ENCODE data around the gene PWP2. TPM values are rescaled to one million over a fixed set of nuclear protein-coding genes. Genes with fewer than 3 reads are reported as not detected.

The PWP2 gene
- total RNA-seq, 6 donors from 2014 or later: 2.0 to 15.7 (median 3.1) TPM

DNA sequence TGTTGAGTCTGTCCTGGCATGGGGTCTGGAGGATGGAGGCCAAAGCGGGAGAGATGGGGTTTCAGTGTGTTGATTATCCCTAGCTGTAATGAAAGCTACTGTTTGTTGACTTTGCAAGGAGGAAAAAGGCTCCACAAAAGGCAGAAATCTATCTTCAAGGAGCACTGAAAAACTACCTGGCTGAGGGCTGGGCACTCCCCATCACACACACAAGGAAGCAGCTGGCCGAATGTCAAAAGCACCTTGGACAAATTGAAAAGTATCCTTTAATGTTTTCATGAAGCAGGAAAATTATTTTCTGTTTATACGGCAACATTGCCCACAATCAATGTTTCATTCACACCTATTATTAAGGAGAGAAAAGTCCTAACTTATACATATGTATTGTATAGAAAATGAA is 27.8 kb upstream of the PWP2 start:
- Histone ChIP-seq H3K9me3 (no peaks in the 10 kb centered on the region), H3K27me3 (no peaks in the 10 kb centered on the region), H3K27ac (no peak overlapping the region), H3K4me3 (no peak overlapping the region), H3K36me3 (peaks cover 4 to 96% (median 68%) of the 10 kb centered on the region in 4 donors), H3K4me1 (peaks cover 11 to 22% (median 17%) of the 10 kb centered on the region in 4 donors)
- WGBS, 2 donors: 90 to 91% methylated on average over 3 of the region's 3 CpGs
- DNase-seq: no peak
- no peak for ATAC-seq (ENCODE audit: low FRiP score in 2 of 2)
- TF ChIP-seq, protein P1, sequence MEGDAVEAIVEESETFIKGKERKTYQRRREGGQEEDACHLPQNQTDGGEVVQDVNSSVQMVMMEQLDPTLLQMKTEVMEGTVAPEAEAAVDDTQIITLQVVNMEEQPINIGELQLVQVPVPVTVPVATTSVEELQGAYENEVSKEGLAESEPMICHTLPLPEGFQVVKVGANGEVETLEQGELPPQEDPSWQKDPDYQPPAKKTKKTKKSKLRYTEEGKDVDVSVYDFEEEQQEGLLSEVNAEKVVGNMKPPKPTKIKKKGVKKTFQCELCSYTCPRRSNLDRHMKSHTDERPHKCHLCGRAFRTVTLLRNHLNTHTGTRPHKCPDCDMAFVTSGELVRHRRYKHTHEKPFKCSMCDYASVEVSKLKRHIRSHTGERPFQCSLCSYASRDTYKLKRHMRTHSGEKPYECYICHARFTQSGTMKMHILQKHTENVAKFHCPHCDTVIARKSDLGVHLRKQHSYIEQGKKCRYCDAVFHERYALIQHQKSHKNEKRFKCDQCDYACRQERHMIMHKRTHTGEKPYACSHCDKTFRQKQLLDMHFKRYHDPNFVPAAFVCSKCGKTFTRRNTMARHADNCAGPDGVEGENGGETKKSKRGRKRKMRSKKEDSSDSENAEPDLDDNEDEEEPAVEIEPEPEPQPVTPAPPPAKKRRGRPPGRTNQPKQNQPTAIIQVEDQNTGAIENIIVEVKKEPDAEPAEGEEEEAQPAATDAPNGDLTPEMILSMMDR (IDR thresholded peaks at IDR 0.05): no peak
- TF ChIP-seq EP300 (IDR thresholded peaks at IDR 0.05) (no peak), POLR2A (IDR thresholded peaks at IDR 0.05) (no peak), POLR2AphosphoS5 (IDR thresholded peaks at IDR 0.05) (no peak)

DNA sequence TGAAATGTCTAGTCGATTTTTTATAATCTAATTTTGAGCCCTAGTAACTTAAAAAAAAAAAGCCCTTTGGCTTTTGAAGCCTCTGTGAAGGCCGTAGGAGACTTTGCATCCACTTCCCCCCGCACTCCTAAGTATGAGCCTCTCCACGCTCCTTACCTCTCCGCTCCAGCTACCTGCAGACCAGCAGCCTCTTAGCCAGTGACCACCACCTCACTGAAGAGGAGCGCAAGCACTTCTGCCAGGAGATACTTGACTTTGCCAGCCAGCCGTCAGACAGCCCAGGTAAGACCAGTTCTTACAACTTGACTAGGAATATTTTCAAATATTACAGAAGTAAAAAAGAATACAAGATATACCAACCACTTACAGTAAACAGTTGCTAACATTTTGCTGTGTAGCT is 27.4 kb upstream of the PWP2 start:
- no peaks in the 10 kb centered on the region for H3K9me3 ChIP-seq
- WGBS, 2 donors: 74 to 84% methylated on average over 7 of the region's 7 CpGs
- no peak overlapping the region for H3K4me3 ChIP-seq
- no peaks in the 10 kb centered on the region for H3K27me3 ChIP-seq
- H3K4me1 ChIP-seq: peaks cover 15 to 26% (median 21%) of the 10 kb centered on the region in 4 donors
- peaks cover 4 to 96% (median 68%) of the 10 kb centered on the region in 4 donors for H3K36me3 ChIP-seq
- TF ChIP-seq POLR2A (IDR thresholded peaks at IDR 0.05) (no peak), EP300 (IDR thresholded peaks at IDR 0.05) (no peak), POLR2AphosphoS5 (IDR thresholded peaks at IDR 0.05) (no peak)
- TF ChIP-seq, protein P1 (IDR thresholded peaks at IDR 0.05): no peak
- DNase-seq (no peak), ATAC-seq (ENCODE audit: low FRiP score in 2 of 2) (no peak)
- H3K27ac ChIP-seq: no peak overlapping the region

DNA sequence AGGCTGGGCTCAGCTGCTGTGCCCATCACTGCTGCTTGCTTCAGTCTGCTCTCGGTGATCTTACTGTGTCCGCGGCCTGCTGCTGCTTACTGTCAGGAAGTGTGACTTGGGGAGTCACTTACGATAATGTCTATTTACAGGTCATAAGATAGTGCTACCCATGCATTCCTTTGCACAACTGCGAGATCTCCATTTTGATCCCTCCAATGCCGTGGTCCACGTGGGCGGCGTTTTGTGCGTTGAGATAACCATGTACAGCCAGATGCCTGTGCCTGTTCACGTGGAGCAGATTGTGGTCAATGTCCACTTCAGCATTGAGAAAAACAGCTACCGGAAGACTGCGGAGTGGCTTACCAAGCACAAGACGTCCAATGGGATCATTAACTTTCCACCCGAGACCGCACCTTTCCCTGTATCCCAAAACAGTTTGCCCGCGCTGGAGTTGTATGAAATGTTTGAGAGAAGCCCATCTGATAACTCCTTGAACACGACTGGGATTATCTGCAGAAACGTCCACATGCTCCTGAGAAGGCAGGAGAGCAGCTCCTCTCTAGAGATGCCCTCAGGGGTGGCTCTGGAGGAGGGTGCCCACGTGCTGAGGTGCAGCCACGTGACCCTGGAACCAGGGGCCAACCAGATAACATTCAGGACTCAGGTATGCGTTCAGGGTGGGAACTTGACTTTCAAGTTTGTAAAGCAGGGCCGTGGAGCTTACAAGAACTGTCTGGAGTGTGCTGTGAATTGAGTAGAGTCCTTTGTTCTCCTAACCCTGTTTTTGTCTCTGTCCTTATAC is 24.4 kb upstream of the PWP2 start:
- no peaks in the 10 kb centered on the region for H3K27me3 ChIP-seq
- H3K4me3 ChIP-seq: no peak overlapping the region
- peak overlapping the region; percentile 2 to 80 (median 70) for H3K27ac ChIP-seq
- DNase-seq (no peak), ATAC-seq (ENCODE audit: low FRiP score in 2 of 2) (peak in 1 of 2 donors; percentile 12)
- TF ChIP-seq POLR2AphosphoS5 (IDR thresholded peaks at IDR 0.05): no peak
- TF ChIP-seq EP300 (IDR thresholded peaks at IDR 0.05): no peak
- TF ChIP-seq, protein P1 (IDR thresholded peaks at IDR 0.05): no peak
- H3K36me3 ChIP-seq: peaks cover 0 to 93% (median 59%) of the 10 kb centered on the region in 4 donors
- peaks cover 40 to 55% (median 48%) of the 10 kb centered on the region in 4 donors for H3K4me1 ChIP-seq
- no peaks in the 10 kb centered on the region for H3K9me3 ChIP-seq
- 82 to 88% methylated on average over 24 of the region's 24 CpGs for WGBS, 2 donors

DNA sequence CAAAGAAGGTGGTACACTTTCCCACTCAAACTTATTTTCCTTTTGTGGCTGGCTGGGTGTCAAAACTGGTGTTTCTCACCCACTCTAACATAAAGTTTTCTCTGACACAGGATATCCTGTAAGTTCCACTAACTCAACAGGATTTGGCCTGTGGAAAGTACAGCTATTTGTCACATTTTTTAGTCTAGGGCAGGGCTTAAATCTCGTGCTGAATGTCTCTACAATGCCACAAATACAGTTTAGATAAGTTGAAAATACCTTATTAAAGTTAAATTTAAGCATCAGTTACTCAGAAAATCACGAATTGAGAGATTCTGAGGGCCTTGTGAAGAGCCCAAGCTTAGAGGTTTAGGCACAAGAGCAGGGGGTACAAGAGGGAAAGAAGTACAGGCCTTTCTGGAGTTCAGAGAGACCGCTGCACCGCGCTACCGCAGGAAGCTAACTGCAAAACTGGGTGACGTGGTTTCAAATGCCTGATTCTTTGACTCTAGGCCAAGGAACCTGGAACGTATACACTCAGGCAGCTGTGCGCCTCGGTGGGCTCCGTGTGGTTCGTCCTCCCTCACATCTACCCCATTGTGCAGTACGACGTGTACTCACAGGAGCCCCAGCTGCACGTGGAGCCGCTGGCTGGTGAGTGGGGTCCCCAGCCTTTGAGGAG is 23.4 kb upstream of the PWP2 start:
- H3K36me3 ChIP-seq: peaks cover 0 to 93% (median 63%) of the 10 kb centered on the region in 4 donors

More for the DNA sequence above, 23.4 kb upstream of the PWP2 start:
- ATAC-seq (ENCODE audit: low FRiP score in 2 of 2) (no peak), DNase-seq (peak in 1 of 2 donors; percentile 40)
- Histone ChIP-seq H3K27ac (peak overlapping the region; percentile 59 to 80 (median 70)), H3K4me3 (no peak overlapping the region), H3K4me1 (peaks cover 40 to 64% (median 54%) of the 10 kb centered on the region in 4 donors), H3K27me3 (no peaks in the 10 kb centered on the region), H3K9me3 (no peaks in the 10 kb centered on the region)
- TF ChIP-seq, protein P1 (IDR thresholded peaks at IDR 0.05): no peak
- no peak for TF ChIP-seq POLR2A (IDR thresholded peaks at IDR 0.05)
- TF ChIP-seq POLR2AphosphoS5 (IDR thresholded peaks at IDR 0.05): no peak
- no peak for TF ChIP-seq EP300 (IDR thresholded peaks at IDR 0.05)
- WGBS, 2 donors: 40 to 44% methylated on average over 12 to 16 of the region's 16 CpGs
